Measurements from ENCODE around the gene ESPN. TPM values are rescaled to one million over a fixed set of nuclear protein-coding genes. Genes with fewer than 3 reads are reported as not detected.

Gene ESPN
- total RNA-seq, 1 experiment from 2014 or later, result 2.2 TPM

- CTCF ChIA-PET, result no interaction called here
- H3K27ac Mint-ChIP-seq (ENCODE audit: unreplicated experiment), result no peak overlapping the region
Measured at GRCh38 chr1:6504887-6505286, 80.3 kb downstream of the ESPN start.

GRCh38 chr1:6505367-6506209 lies 81.0 kb downstream of the ESPN start:
- H3K27ac Mint-ChIP-seq (ENCODE audit: unreplicated experiment), result no peak overlapping the region
- no peaks in the 10 kb centered on the region for H3K4me1 Mint-ChIP-seq (ENCODE audit: low read depth, unreplicated experiment)
- CTCF ChIA-PET, result no interaction called here
- H3K9me3 Mint-ChIP-seq (ENCODE audit: low read depth, unreplicated experiment), result no peaks in the 10 kb centered on the region
- BruUV-seq (replicated peaks), result no TSS peak
- intact Hi-C loops (cut with micrococcal nuclease; ENCODE audit: unreplicated experiment), result no loop called here
- no peak for DNase-seq
- TF ChIP-seq CTCF (IDR thresholded peaks at IDR 0.05; ENCODE audit: unreplicated experiment), result no peak
- no peak overlapping the region for H3K4me3 Mint-ChIP-seq (ENCODE audit: low read depth, unreplicated experiment)
- H3K36me3 Mint-ChIP-seq (ENCODE audit: insufficient read depth, unreplicated experiment), result peaks cover 5% of the 10 kb centered on the region
- peaks cover 35% of the 10 kb centered on the region for H3K27me3 Mint-ChIP-seq (ENCODE audit: unreplicated experiment)

More at GRCh38 chr1:6504887-6505286, 80.3 kb downstream of the ESPN start:
- BruUV-seq (replicated peaks), result no TSS peak
- Mint-ChIP-seq H3K9me3 (ENCODE audit: low read depth, unreplicated experiment) (no peaks in the 10 kb centered on the region), H3K27me3 (ENCODE audit: unreplicated experiment) (peaks cover 40% of the 10 kb centered on the region), H3K4me3 (ENCODE audit: low read depth, unreplicated experiment) (no peak overlapping the region), H3K4me1 (ENCODE audit: low read depth, unreplicated experiment) (no peaks in the 10 kb centered on the region), H3K36me3 (ENCODE audit: insufficient read depth, unreplicated experiment) (peaks cover 5% of the 10 kb centered on the region)
- intact Hi-C loops (cut with micrococcal nuclease; ENCODE audit: unreplicated experiment), result no loop called here
- TF ChIP-seq CTCF (IDR thresholded peaks at IDR 0.05; ENCODE audit: unreplicated experiment), result no peak
- DNase-seq, result no peak

- peaks cover 5% of the 10 kb centered on the region for H3K36me3 Mint-ChIP-seq (ENCODE audit: insufficient read depth, unreplicated experiment)
- H3K27ac Mint-ChIP-seq (ENCODE audit: unreplicated experiment), result no peak overlapping the region
- no peaks in the 10 kb centered on the region for H3K4me1 Mint-ChIP-seq (ENCODE audit: low read depth, unreplicated experiment)
- no peak for DNase-seq
- BruUV-seq (replicated peaks), result no TSS peak
- H3K27me3 Mint-ChIP-seq (ENCODE audit: unreplicated experiment), result peaks cover 27% of the 10 kb centered on the region
- H3K4me3 Mint-ChIP-seq (ENCODE audit: low read depth, unreplicated experiment), result no peak overlapping the region
- H3K9me3 Mint-ChIP-seq (ENCODE audit: low read depth, unreplicated experiment), result no peaks in the 10 kb centered on the region
- intact Hi-C loops (cut with micrococcal nuclease; ENCODE audit: unreplicated experiment), result no loop called here
- CTCF ChIA-PET, result no interaction called here
- no peak for TF ChIP-seq CTCF (IDR thresholded peaks at IDR 0.05; ENCODE audit: unreplicated experiment)
Measured at GRCh38 chr1:6506210-6507036, 81.8 kb downstream of the ESPN start.

- Mint-ChIP-seq H3K9me3 (ENCODE audit: low read depth, unreplicated experiment) (no peaks in the 10 kb centered on the region), H3K4me3 (ENCODE audit: low read depth, unreplicated experiment) (no peak overlapping the region), H3K4me1 (ENCODE audit: low read depth, unreplicated experiment) (no peaks in the 10 kb centered on the region), H3K36me3 (ENCODE audit: insufficient read depth, unreplicated experiment) (peaks cover 5% of the 10 kb centered on the region), H3K27me3 (ENCODE audit: unreplicated experiment) (peaks cover 22% of the 10 kb centered on the region), H3K27ac (ENCODE audit: unreplicated experiment) (no peak overlapping the region)
- no peak for TF ChIP-seq CTCF (IDR thresholded peaks at IDR 0.05; ENCODE audit: unreplicated experiment)
- no peak for DNase-seq
- CTCF ChIA-PET, result interaction anchor here (0.5 kb wide), 1 partner anchor 10 kb away, joined by 4 read pairs; no protein-coding TSS in a partner anchor
- intact Hi-C loops (cut with micrococcal nuclease; ENCODE audit: unreplicated experiment), result no loop called here
- BruUV-seq (replicated peaks), result no TSS peak
Measured at GRCh38 chr1:6507037-6507428, 82.5 kb downstream of the ESPN start.

All from Calu3 (cell line).